NOMO-1 treated with DMSO at 0.1 percent for 48 hours (cell line): Measurements from ENCODE around the gene TRAF2.
"Not testable (repeated sequence)": the region's sequence is repeated elsewhere in the genome, so short reads cannot be mapped to it uniquely, and the experiment has no call there.

ENCODE experiments used
- DNase-seq: peaks from one replicate; lab custom pipeline; 2025; ENCODE audit not compliant: unreplicated experiment; lab: John Stamatoyannopoulos, UW

TRAF2 gene

GRCh38 chr9:136882109-136882946 is 4.0 kb upstream of the TRAF2 start:
- peak; percentile 36 for DNase-seq

GRCh38 chr9:136882947-136883283 is 3.4 kb upstream of the TRAF2 start:
- DNase-seq: not testable (repeated sequence)

GRCh38 chr9:136883670-136884069 is 2.6 kb upstream of the TRAF2 start:
- not testable (repeated sequence) for DNase-seq

GRCh38 chr9:136886610-136887597 is 588 bp downstream of the TRAF2 start:
- peak; percentile 48 for DNase-seq

GRCh38 chr9:136888454-136888853 is 2.1 kb downstream of the TRAF2 start:
- no peak for DNase-seq

- no peak for DNase-seq
These were observed 3.5 kb downstream of the TRAF2 start for GRCh38 chr9:136889858-136890257.

GRCh38 chr9:136890661-136891060 is 4.3 kb downstream of the TRAF2 start:
- no peak for DNase-seq

- DNase-seq: no peak
These were observed 9.7 kb downstream of the TRAF2 start for GRCh38 chr9:136896027-136896426.

- no peak for DNase-seq
These were observed 12.3 kb downstream of the TRAF2 start for GRCh38 chr9:136898483-136899100.

- no peak for DNase-seq
These were observed 12.9 kb downstream of the TRAF2 start for GRCh38 chr9:136899196-136899595.

GRCh38 chr9:136900556-136900955 is 14.2 kb downstream of the TRAF2 start:
- no peak for DNase-seq

- DNase-seq: no peak
These were observed 14.7 kb downstream of the TRAF2 start for GRCh38 chr9:136900988-136901515.

GRCh38 chr9:136901516-136902258 is 15.4 kb downstream of the TRAF2 start:
- no peak for DNase-seq

GRCh38 chr9:136902259-136902821 is 16.0 kb downstream of the TRAF2 start:
- DNase-seq: no peak

GRCh38 chr9:136903041-136903554 is 16.8 kb downstream of the TRAF2 start:
- no peak for DNase-seq

- DNase-seq: no peak
These were observed 19.9 kb downstream of the TRAF2 start for GRCh38 chr9:136906266-136906665.

- no peak for DNase-seq
These were observed 20.9 kb downstream of the TRAF2 start for GRCh38 chr9:136907011-136907914.

GRCh38 chr9:136910197-136910900 is 24.0 kb downstream of the TRAF2 start:
- no peak for DNase-seq
